GM12873 (cell line): ENCODE data around the gene FERMT1.

Source experiments
- CTCF ChIP-seq: IDR thresholded peaks from 2 replicates; pipeline ENCODE4 v1.5.1; 2012; ENCODE audit warnings: low read depth, mild to moderate bottlenecking, moderate library complexity, low read length, control low read depth; ENCODE audit not compliant: insufficient read depth; ENCODE audit errors: missing control alignments

FERMT1 gene

GRCh38 chr20:6157345-6157744, 34.5 kb upstream of the FERMT1 start:
- TF ChIP-seq CTCF = peak; percentile 55

- no peak for TF ChIP-seq CTCF
Measured at GRCh38 chr20:6152777-6153176, 29.9 kb upstream of the FERMT1 start.

- no peak for TF ChIP-seq CTCF
Measured at GRCh38 chr20:6148073-6148472, 25.2 kb upstream of the FERMT1 start.

GRCh38 chr20:6142348-6142993, 19.6 kb upstream of the FERMT1 start:
- peak; percentile 74 for TF ChIP-seq CTCF

- peak; percentile 47 for TF ChIP-seq CTCF
Measured at GRCh38 chr20:6140947-6141346, 18.1 kb upstream of the FERMT1 start.

- TF ChIP-seq CTCF = no peak
Measured at GRCh38 chr20:6135347-6135746, 12.5 kb upstream of the FERMT1 start.

- TF ChIP-seq CTCF = no peak
Measured at GRCh38 chr20:6134592-6134991, 11.8 kb upstream of the FERMT1 start.
